HTERT RPE-1 (cell line): ENCODE measurements around the gene TOX2.

Experiments
- in situ Hi-C: fragments of 300-500 bp; cut with MboI; formaldehyde crosslinking; loops from 4 replicates; pipeline ENCODE4 v1.14.3; 2020; ENCODE audit warnings: low sequenced_read_pairs

The TOX2 gene

GRCh38 chr20:44092551-44093248 lies 178.0 kb downstream of the TOX2 start:
- in situ Hi-C loops = no loop called here

- in situ Hi-C loops = no loop called here
These were observed 178.6 kb downstream of the TOX2 start for GRCh38 chr20:44093249-44093582.

GRCh38 chr20:44095831-44096230 lies 181.2 kb downstream of the TOX2 start:
- in situ Hi-C loops = no loop called here

GRCh38 chr20:44097521-44098255 lies 183.0 kb downstream of the TOX2 start:
- in situ Hi-C loops = no loop called here

- in situ Hi-C loops = no loop called here
These were observed 183.6 kb downstream of the TOX2 start for GRCh38 chr20:44098256-44098630.

GRCh38 chr20:44098657-44099056 lies 184.0 kb downstream of the TOX2 start:
- in situ Hi-C loops = no loop called here

- in situ Hi-C loops = no loop called here
These were observed 185.2 kb downstream of the TOX2 start for GRCh38 chr20:44099832-44100231.

GRCh38 chr20:44102582-44102981 lies 187.9 kb downstream of the TOX2 start:
- in situ Hi-C loops = no loop called here

- in situ Hi-C loops = no loop called here
These were observed 190.3 kb downstream of the TOX2 start for GRCh38 chr20:44104798-44105517.

GRCh38 chr20:44106615-44107014 lies 192.0 kb downstream of the TOX2 start:
- in situ Hi-C loops = no loop called here

GRCh38 chr20:44109951-44110361 lies 195.3 kb downstream of the TOX2 start:
- in situ Hi-C loops = no loop called here

GRCh38 chr20:44110816-44111568 lies 196.3 kb downstream of the TOX2 start:
- in situ Hi-C loops = no loop called here

- in situ Hi-C loops = no loop called here
These were observed 197.2 kb downstream of the TOX2 start for GRCh38 chr20:44111712-44112335.

- in situ Hi-C loops = no loop called here
These were observed 197.8 kb downstream of the TOX2 start for GRCh38 chr20:44112456-44112855.

- in situ Hi-C loops = no loop called here
These were observed 198.4 kb downstream of the TOX2 start for GRCh38 chr20:44112889-44113617.

GRCh38 chr20:44113618-44114376 lies 199.1 kb downstream of the TOX2 start:
- in situ Hi-C loops = no loop called here

GRCh38 chr20:44115181-44115580 lies 200.5 kb downstream of the TOX2 start:
- in situ Hi-C loops = no loop called here

GRCh38 chr20:44115762-44116644 lies 201.4 kb downstream of the TOX2 start:
- in situ Hi-C loops = no loop called here
